Left lobe of liver (tissue), 2 donors: ENCODE data around the gene UNK. TPM values are rescaled to one million over a fixed set of nuclear protein-coding genes. Genes with fewer than 3 reads are reported as not detected.
"Not testable (repeated sequence)": the region's sequence is repeated elsewhere in the genome, so short reads cannot be mapped to it uniquely, and the experiment has no call there.

Experiments
- ATAC-seq: fragments of 200-7000 bp; cut with Tn5 transposase; one replicate; pipeline ENCODE4 v1.9.1; 2020; ENCODE audit warnings: mild to moderate bottlenecking, moderate library complexity
- DNase-seq: peaks from one replicate; pipeline ENCODE4 v3.0.0-alpha.2; 2020; ENCODE audit warnings: low spot score
- total RNA-seq: library from RNA; stranded (reverse); gene quantifications from one replicate; pipeline ENCODE4 v1.2.1, GENCODE V29; 2021
- donor health status: DM: no; HTN: no; CAD: no; lungs with moderate emphysema.
- donor health status: DM: no; HTN: yes; CAD: no.

UNK gene
- total RNA-seq, 1 donor from 2014 or later = 7.0 TPM

DNA sequence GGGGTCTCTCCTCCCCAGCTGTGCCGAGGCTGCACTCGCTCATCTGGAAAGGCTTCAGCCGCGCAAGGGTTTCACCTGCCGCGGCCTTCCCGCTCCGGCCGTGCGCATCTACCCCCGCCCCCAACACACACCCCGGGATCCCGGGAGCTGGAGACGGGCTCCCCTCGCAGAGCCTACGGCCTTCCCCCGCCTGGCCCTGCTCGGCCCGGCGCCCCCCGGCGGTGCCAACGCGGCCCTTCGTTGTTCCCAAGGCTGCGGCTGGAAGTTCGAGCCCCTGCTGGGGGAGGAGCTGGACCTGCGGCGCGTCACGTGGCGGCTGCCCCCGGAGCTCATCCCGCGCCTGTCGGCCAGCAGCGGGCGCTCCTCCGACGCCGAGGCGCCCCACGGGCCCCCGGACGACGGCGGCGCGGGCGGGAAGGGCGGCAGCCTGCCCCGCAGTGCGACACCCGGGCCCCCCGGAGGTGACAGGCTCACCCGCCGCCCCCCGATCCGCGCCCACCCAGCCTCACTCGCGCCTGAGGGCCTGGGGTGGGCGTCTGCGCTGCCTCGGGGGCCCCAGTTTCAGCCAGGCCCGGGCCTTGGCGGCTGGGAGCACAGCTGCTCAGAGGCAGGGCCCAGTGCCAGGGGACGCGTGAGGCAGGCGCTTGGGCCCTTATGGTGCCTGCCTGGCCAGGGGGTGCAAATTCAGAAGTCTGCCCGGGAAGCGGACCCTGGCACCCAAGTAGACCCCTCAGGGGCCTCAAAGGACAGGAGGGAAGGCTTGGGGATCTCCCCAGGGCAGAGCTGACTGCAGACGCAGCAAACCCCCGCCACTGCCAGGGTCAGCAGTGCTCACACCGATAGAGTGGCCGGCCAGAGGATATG, 30.9 kb upstream of the UNK start:
- DNase-seq (peak; percentile 76), ATAC-seq (peak; percentile 75)

DNA sequence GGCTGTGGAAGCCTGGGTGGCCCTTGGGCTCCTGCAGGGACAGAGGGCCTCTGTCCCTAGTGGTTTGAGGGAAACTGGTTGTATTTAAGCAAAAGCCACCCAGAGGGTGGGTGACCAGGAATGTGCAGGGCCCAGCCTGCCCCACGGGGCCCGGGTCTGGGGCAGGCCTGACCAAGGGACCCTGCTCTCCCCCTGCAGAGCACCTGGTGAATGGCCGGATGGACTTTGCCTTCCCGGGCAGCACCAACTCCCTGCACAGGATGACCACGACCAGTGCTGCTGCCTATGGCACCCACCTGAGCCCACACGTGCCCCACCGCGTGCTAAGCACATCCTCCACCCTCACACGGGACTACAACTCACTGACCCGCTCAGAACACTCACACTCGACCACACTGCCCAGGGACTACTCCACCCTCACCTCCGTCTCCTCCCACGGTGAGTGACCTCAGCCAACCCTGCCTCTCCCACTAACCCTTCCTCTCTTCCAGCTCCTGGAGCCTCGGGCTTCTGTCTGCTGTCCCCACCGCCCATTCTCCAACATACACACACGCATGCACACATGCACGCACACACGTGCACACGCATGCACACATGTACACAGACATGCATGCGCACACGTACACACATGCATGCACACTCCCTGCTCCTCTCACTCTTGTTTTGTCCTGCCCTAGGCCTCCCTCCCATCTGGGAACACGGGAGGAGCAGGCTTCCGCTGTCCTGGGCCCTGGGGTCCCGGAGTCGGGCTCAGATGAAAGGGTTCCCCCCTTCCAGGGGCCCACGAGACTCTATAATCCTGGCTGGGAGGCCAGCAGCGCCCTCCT, 30.0 kb upstream of the UNK start:
- ATAC-seq (peak; percentile 65), DNase-seq (peak; percentile 77)

DNA sequence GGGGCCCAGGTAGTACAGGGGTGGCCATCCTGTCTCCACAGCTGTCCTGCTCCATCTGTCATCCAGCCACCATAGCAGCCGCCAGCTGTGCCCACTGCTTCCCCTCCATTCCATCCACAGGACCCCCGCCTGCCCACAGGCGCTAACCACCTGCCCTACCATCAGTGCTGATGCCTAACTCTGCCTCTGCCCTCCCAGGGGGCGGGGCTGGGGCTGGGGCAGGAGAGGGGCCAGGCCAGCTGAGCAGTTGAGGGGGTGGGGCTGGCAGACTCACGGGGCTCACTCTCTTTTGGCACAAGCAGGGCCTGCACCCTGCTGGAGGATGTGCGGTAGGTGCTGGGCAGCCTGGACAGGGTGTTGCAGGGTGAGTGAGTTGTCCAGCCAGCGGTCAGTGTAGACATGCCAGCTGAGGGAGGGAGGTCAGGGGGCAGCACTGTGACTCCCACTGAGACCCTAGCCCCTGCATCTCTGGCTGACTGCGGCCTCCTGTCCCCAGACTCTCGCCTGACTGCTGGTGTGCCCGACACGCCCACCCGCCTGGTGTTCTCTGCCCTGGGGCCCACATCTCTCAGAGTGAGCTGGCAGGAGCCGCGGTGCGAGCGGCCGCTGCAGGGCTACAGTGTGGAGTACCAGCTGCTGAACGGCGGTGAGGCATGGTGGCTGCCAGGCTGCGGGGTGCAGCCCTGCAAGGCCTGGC, 29.3 kb upstream of the UNK start:
- no peak for DNase-seq
- ATAC-seq = peak; percentile 30

- DNase-seq = no peak
- no peak for ATAC-seq
Measured at GRCh38 chr17:75755990-75756389, 28.6 kb upstream of the UNK start.

DNA sequence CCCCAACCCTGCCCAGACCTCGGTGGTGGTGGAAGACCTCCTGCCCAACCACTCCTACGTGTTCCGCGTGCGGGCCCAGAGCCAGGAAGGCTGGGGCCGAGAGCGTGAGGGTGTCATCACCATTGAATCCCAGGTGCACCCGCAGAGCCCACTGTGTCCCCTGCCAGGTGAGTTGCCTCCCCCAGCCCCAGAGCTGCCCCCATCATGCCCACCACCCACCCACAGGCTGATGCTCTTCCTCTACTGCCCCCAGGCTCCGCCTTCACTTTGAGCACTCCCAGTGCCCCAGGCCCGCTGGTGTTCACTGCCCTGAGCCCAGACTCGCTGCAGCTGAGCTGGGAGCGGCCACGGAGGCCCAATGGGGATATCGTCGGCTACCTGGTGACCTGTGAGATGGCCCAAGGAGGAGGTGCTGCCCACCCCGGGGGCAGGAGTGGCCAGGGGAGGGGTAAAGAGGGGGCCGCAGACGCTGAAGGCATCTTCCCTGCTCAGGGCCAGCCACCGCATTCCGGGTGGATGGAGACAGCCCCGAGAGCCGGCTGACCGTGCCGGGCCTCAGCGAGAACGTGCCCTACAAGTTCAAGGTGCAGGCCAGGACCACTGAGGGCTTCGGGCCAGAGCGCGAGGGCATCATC, 28.0 kb upstream of the UNK start:
- DNase-seq (no peak), ATAC-seq (no peak)

- DNase-seq (no peak), ATAC-seq (no peak)
Measured at GRCh38 chr17:75757086-75757681, 27.4 kb upstream of the UNK start.

DNA sequence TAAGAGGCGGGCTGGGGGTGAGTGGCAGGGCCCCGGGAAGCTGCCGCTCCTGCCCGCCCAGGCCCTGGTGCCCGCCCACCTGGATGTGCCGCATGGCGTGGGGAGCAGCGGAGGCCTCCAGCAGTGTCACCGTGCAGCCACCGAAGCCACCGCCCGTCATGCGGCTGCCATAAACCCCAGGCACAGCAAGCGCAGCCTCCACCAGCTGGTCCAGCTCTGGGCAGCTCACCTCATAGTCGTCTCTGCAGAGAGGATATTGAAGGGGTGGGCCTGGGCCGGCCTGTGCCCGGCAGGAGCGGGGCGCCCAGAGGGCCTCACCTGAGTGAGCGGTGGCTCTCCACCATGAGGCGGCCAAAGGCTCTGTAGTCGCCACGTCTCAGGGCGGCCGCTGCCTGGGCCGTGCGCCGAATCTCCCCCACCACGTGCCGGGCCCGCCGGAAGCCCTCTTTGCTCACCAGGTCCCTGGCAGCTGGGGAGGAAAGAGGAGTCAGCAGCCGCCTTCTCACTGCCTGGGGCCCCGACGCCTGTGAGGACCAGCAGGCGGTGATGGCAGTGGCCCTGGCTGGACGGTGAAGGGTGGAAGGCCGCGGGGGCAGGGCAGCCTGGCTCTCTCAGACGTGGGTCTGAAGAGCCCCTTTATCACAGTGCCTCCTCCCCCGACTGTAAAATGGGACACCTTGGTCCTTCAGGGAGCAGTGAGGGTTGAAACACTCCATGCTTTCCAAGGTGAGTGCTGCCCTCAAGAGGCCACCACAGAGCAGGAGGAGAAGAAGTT, 26.3 kb upstream of the UNK start:
- DNase-seq = no peak
- no peak for ATAC-seq

GRCh38 chr17:75759457-75759856, 25.1 kb upstream of the UNK start:
- no peak for ATAC-seq
- DNase-seq = no peak

DNA sequence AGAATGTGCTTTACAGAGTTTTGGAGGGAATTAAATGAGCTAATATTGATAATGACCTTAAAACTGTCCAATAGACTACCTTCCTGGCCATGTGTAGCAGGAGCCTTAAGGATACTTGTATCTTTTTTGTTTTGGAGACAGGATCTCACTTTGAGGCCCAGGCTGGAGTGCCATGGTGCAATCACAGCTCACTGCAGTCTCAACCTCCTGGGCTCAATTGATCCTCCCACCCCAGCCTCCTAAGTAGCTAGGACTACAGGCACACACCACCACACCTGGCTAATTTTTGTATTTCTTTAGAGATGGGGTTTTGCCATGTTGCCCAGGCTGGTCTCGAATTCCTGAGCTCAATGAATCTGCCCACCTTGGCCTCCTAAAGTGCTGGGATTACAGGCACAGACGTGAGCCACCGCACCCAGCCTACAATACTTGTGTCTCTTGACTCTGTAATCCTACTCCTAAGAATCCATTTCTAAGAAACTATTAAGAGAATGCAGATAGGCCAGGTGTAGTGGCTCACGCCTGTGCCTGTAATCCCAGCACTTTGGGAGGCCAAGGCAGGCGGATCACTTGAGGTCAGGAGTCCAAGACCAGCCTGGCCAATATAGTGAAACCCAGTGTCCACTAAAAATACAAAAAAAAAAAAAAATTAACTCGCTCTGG, 24.5 kb upstream of the UNK start:
- DNase-seq, ATAC-seq: not testable (repeated sequence)

GRCh38 chr17:75762513-75763268, 21.9 kb upstream of the UNK start:
- DNase-seq = no peak
- no peak for ATAC-seq

- no peak for ATAC-seq
Measured at GRCh38 chr17:75763269-75763607, 21.4 kb upstream of the UNK start.

DNA sequence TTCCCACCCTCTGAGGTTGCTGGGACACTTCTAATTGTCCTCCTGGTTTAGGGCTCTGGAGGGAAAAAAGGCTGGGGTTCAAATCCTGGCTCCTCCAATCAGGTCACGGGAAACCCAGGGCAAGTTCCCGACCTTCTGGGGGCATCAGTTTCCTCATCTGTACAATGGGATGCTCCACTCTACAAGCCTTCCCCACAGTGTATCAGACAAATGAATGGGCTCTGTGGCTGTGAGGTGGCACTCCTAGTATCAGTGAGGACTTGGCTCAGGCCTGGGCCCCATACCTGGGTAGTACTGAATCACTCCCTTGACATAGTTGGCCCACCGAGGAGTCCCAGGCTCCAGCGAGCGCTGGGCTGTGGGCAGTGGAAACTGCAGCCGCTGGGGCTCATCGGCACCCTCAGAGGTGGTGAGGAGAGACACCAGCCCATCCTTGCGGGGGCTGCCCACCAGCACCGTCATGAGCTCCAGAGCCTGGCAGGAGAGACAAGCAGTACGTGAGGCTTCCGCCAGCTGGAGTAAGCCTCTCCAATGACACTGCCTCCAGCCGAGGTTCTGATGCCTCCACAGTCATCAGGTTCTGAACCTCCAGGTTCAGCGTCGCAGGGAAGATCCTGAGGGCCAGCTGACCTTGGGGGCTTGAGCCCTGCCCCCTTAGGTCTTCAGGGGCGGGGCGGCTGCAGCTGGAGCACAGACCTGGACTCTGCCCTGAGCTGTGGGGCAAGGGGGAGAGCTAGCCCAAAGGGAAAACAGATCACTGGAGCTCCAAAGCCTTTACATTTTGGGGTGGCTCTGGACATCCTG, 20.8 kb upstream of the UNK start:
- peak; percentile 55 for ATAC-seq
- no peak for DNase-seq

More at GRCh38 chr17:75763269-75763607, 21.4 kb upstream of the UNK start:
- DNase-seq = no peak

DNA sequence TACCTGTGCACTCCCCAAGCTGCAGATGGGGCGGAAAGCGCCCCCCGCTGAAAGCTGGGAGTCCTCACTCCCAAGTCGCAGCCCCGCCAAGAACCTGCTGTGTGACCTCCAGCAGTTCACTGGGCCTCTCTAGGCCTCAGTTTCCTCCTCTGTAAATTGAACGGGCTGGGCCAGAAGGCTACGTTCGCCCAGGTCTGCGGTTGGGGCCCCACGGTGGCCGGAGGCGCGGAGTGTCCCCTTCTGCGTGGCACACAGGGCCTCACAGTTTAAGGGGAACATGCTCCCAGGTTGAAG, 20.2 kb upstream of the UNK start:
- no peak for DNase-seq
- no peak for ATAC-seq

DNA sequence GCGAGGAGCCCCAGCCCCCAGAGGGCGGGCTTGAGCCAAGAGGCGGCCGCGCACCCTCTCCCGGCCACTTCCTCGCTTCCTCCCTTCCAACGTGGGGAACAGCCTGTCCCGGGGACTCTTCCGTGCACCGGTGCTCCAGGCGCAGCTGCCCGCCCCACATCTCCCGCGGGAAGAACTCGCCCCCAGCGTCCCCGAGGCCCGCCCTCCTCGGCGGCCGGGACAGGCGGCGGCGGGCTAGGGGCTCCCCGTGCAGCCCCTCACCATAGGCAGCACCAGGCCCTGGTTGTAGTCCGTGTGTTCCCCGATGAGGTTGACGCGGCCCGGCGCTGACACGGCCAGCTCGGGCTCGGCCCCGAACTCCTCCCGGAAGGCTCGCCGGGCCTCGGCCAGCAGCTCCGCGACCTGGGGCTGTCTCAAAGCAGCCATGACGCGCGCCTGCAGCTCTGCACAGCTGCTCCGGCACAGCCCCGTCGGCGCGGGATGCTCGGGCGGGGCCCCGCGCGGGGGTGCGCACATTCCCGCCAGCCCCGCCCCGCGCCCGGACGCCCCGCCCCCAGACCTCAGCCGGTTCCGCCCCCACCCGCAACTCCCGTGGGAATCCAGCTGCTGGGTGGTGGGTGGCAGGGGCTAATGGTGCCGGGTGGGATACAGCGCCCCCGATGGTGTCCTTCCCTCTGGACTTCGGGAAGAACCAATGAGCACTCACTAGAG, 19.7 kb upstream of the UNK start, which contains the start of gene GALK1:
Gene GALK1, minus strand, starts transcription at position 482 of the 711 bp plus-strand sequence. Its CDS starts 56 bp downstream, at position 426.
- ATAC-seq (peak; percentile 87), DNase-seq (peak; percentile 81)

DNA sequence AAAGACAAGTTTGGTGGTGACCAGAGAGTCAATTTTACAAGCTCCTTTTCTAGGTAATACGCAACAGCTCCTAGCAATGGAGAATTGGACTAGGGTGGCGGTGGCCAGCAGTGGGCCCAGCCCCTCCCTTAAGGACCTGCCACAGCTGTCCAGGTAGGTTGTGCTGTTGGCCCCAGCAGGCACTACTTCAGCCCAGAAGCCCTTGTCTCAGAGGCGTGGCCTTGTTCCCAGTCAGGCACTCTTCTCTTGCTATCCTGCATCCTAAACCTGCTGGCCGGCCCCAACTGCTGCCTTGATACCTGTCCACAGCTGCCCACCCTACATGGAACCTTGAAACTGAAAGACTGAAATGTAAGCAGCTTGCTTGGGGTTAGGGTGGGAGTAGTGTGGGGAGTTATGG, 18.6 kb upstream of the UNK start:
- DNase-seq (no peak), ATAC-seq (no peak)

- DNase-seq (no peak), ATAC-seq (no peak)
Measured at GRCh38 chr17:75767881-75768280, 16.7 kb upstream of the UNK start.

- DNase-seq (peak; percentile 42), ATAC-seq (peak; percentile 8)
Measured at GRCh38 chr17:75769536-75769935, 15.1 kb upstream of the UNK start.
